HAP-1 (cell line): ENCODE data around the gene GAD2.

Experiments used
- DNase-seq, 2 experiments: peaks; one replicate each; pipeline ENCODE4 v3.0.0-alpha.2; 2016 to 2020; ENCODE audit warnings: low spot score in 2 of 2
- H3K27me3 ChIP-seq: fragments of 250-450 bp; sonication (Bioruptor Pico); 2 replicates; pipeline ENCODE4 v1.5.1; 2020; ENCODE audit warnings: low read depth, mild to moderate bottlenecking, moderate library complexity
- H3K36me3 ChIP-seq: fragments of 250-450 bp; sonication (Bioruptor Pico); replicated peaks from 2 replicates; pipeline ENCODE4 v1.5.1; 2020; ENCODE audit warnings: mild to moderate bottlenecking
- H3K4me1 ChIP-seq: fragments of 250-450 bp; sonication (Bioruptor Pico); 2 replicates; pipeline ENCODE4 v1.5.1; 2020; ENCODE audit warnings: mild to moderate bottlenecking
- H3K4me3 ChIP-seq: fragments of 250-450 bp; sonication (Bioruptor Pico); 2 replicates; pipeline ENCODE4 v1.5.1; 2020; ENCODE audit warnings: mild to moderate bottlenecking, moderate library complexity
- H3K9me3 ChIP-seq: fragments of 250-450 bp; sonication (Bioruptor Pico); 2 replicates; pipeline ENCODE4 v1.5.1; 2020; ENCODE audit warnings: mild to moderate bottlenecking, moderate library complexity
- in situ Hi-C: fragments of 300-500 bp; cut with MboI; formaldehyde crosslinking; loops from 3 replicates; pipeline ENCODE4 v1.14.3; 2020; ENCODE audit warnings: low sequenced_read_pairs, inconsistent platforms, mixed read lengths

Gene GAD2

DNA sequence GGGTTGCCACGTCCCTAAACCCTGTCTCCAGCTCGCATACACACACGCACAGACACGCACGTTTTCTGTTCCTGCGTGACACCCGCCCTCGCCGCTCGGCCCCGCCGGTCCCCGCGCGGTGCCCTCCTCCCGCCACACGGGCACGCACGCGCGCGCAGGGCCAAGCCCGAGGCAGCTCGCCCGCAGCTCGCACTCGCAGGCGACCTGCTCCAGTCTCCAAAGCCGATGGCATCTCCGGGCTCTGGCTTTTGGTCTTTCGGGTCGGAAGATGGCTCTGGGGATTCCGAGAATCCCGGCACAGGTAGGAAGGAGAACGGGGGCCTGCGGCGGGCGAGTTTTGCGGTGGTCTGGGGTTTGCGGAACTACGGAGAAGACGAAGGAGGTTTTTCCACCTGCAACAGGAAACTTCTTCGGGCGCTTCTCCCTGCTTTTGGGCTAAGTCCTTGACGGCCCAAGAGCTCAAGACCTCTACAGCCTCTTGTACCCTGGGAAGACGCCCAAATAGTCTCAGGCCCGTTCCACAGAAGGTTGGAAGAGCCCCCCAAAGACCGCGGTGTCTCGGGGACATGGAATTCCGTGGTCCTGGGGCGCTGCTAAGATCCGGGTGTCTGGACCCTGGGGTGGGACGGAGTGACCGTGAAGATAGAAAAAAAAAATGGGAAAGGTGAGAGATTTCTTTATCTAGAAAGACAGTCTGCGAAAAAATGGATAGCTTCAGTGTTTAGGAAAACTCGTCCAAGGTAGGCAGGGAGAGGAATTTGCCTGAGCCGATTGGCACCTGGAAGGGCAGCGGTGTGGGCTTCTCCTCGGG is at the start of gene GAD2:
Gene GAD2 (plus strand): TSS at position 190 of the 811 bp plus-strand sequence. CDS start 36 bp downstream, at position 226.
- no peak for DNase-seq
- Histone ChIP-seq H3K4me1 (peaks cover 3% of the 10 kb centered on the region; the same call in 1 of the 2 replicates), H3K36me3 (no peaks in the 10 kb centered on the region), H3K9me3 (no peaks in the 10 kb centered on the region), H3K4me3 (no peak within 1 kb of the TSS), H3K27me3 (peaks cover 84% of the 10 kb centered on the region)
- in situ Hi-C loops, result no loop called here

DNA sequence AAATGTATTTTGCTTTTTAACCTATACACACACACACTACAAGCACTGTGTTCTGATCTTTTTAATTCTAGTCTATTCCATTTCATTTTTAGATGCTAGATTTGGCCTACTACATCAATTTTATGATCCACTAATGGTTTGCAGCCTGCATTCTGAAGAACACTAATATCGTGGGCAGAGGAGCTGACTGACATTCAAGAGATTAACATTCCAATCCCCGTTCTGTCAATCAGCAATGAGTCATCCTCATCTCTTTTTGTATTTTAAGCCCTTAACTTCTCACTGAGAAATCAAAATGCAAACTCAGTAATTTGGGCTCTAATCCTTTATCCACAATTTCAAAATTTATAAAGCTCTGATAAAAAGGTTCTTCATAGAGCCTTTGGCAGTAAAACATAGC is 47.1 kb upstream of the GAD2 start:
- H3K27me3 ChIP-seq, result no peaks in the 10 kb centered on the region; the same call in 1 of the 2 replicates
- in situ Hi-C loops, result no loop called here
- no peaks in the 10 kb centered on the region for H3K9me3 ChIP-seq
- peak in 1 of 2 experiments; percentile 62 for DNase-seq
- H3K36me3 ChIP-seq, result no peaks in the 10 kb centered on the region
- H3K4me3 ChIP-seq, result no peak overlapping the region
- H3K4me1 ChIP-seq, result peaks cover 2% of the 10 kb centered on the region; the same call in 1 of the 2 replicates

DNA sequence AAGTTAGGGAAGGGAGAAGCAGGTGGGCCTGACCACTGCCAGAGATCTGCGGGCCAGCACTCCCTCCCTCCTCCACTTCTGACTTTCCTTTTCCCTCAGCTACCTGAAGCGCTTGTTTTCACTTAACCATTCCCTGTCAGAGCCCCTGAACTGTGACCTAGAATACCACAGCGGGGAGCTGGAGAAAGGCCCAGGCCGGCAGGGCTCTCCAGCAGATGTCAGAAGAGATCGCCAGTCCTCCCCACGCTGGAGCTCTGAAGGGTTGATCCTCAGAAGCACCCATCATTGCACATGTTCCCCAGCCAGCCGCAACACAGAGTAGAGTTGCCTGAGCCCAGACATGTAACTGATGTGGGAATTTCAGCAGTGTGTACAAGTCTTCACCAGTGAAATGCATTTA is 44.4 kb upstream of the GAD2 start:
- DNase-seq, result no peak
- no peaks in the 10 kb centered on the region for H3K36me3 ChIP-seq
- H3K9me3 ChIP-seq, result no peaks in the 10 kb centered on the region
- in situ Hi-C loops, result no loop called here
- H3K27me3 ChIP-seq, result no peaks in the 10 kb centered on the region; the same call in 1 of the 2 replicates
- H3K4me1 ChIP-seq, result peaks cover 2% of the 10 kb centered on the region; the same call in 1 of the 2 replicates
- H3K4me3 ChIP-seq, result no peak overlapping the region

DNA sequence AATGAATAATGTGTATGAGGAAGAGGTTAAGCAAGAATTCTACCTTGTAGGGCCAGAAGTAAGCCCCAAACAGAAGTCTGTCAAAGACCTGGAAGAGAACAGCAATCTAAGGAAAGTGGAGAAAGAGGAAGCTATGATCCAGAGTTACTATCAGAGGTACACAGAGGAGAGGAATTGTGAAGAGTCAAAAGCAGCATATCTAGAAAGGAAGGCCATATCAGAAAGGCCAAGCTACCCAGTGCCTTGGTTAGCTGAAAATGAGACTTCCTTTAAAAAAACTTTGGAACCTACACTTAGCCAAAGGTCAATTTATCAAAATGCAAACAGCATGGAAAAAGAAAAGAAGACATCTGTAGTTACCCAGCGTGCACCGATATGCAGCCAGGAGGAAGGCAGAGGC is 42.7 kb upstream of the GAD2 start:
- DNase-seq, result no peak
- in situ Hi-C loops, result no loop called here
- H3K4me3 ChIP-seq, result no peak overlapping the region
- peaks cover 2% of the 10 kb centered on the region; the same call in 1 of the 2 replicates for H3K4me1 ChIP-seq
- H3K9me3 ChIP-seq, result no peaks in the 10 kb centered on the region
- no peaks in the 10 kb centered on the region; the same call in 1 of the 2 replicates for H3K27me3 ChIP-seq
- H3K36me3 ChIP-seq, result no peaks in the 10 kb centered on the region

DNA sequence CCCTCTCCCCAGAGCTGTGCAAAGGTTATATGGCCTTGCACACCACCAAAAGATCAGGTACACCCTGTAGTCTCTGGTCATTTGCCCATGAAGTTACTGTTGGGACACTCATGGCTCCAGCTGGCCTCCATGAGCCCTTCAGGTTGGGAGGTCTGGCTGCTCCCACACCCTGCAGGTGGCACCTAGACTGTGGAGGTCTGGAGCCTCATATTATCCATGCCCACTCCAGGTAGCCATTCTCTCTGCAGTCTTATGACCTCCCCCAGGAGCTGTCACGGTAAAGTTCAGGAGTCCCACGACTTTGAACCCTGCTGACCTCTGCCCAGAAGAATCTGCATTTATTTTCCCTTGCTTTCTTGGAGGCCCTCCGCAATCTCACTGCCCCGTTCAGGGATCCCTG is 39.2 kb upstream of the GAD2 start:
- no peaks in the 10 kb centered on the region for H3K9me3 ChIP-seq
- in situ Hi-C loops, result no loop called here
- H3K4me1 ChIP-seq, result no peaks in the 10 kb centered on the region

DNA sequence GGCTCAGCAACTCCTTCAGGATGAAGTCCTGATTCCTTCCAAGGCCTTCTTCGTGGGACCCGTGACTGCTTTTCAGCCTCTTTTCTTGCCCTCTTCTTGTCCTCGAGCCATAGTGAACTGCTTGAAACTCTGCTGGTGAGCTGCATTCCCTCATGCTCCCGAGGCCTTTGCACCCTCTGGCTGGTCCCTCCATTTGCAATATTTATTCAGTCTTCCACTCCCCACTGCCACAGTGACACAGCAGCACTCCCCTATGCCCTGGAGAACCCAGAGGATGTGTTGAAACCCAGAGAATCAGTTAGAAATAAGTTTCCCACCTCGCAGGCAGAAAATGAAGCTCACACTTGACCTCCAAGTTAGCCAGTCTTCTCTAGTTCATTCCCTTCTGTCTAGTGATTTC is 22.3 kb upstream of the GAD2 start:
- Histone ChIP-seq H3K4me1 (no peaks in the 10 kb centered on the region), H3K27me3 (no peaks in the 10 kb centered on the region), H3K9me3 (no peaks in the 10 kb centered on the region), H3K4me3 (no peak overlapping the region), H3K36me3 (no peaks in the 10 kb centered on the region)
- DNase-seq, result no peak
- in situ Hi-C loops, result no loop called here

More for the DNA sequence above, 39.2 kb upstream of the GAD2 start:
- no peaks in the 10 kb centered on the region for H3K36me3 ChIP-seq
- DNase-seq, result no peak
- H3K4me3 ChIP-seq, result no peak overlapping the region
- H3K27me3 ChIP-seq, result no peaks in the 10 kb centered on the region; the same call in 1 of the 2 replicates

DNA sequence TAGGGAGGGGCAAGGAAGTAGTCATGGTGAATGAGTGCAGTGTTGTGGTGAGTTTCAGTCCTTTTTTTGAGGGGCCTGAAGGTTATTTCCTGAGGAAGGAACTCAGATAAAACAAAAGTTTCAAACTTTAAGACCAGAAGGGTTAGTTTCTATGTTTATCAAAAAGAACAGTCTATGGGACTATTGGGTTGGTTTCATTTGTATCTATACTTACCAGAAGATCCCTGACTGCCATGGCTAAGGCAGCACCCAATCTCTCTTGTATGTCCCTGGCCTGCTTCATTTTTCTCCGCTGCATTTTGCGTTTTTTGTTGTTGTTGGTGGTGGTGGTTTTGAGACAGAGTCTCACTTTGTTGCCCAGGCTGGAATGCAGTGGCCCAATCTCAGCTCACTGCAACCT is 19.3 kb upstream of the GAD2 start:
- Histone ChIP-seq H3K4me3 (no peak overlapping the region), H3K9me3 (no peaks in the 10 kb centered on the region), H3K4me1 (no peaks in the 10 kb centered on the region), H3K36me3 (no peaks in the 10 kb centered on the region), H3K27me3 (no peaks in the 10 kb centered on the region)
- no peak for DNase-seq
- in situ Hi-C loops, result no loop called here

DNA sequence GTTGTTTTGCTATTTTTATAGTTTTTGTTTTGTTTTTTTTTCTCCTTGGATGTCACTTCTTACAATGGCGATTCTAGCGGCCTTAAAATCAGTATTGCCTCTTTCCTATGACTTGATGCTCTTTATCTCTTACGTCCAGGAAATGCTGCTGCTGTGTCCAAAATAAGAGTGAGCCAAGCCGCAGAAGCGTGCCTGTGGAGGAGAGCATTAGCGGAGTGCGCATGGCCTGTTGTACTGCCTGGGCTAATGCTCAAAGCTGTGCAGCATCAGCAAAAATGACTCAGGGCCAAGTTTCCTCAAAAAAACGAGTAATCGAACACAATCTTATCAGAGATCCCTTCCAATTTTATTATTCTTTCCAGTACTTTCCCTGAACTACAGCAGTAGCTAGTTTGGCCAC is 18.5 kb upstream of the GAD2 start:
- Histone ChIP-seq H3K4me1 (no peaks in the 10 kb centered on the region), H3K27me3 (no peaks in the 10 kb centered on the region), H3K4me3 (no peak overlapping the region), H3K36me3 (no peaks in the 10 kb centered on the region), H3K9me3 (no peaks in the 10 kb centered on the region)
- in situ Hi-C loops, result no loop called here
- DNase-seq, result no peak

DNA sequence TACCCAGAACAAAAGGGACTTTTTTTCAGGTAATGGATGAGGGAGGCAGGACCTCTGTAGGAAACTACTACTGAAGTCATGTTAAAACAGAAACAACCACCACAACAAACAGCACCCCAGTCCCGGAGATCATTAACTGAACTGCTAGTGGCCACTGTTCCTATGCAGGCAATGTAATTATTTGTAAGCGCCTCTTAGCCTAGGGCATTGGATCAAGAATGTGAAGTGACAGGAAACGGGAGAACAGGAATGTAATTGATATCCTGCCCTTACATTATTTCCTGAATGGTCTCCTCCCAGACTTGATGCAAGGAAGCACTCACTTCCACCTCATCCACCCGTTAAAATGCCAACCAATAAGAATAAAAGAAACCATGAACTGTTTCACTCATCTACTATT is 16.7 kb upstream of the GAD2 start:
- no peaks in the 10 kb centered on the region; the same call in 1 of the 2 replicates for H3K27me3 ChIP-seq
- in situ Hi-C loops, result no loop called here
- no peaks in the 10 kb centered on the region for H3K36me3 ChIP-seq
- no peak overlapping the region for H3K4me3 ChIP-seq
- no peaks in the 10 kb centered on the region for H3K4me1 ChIP-seq
- no peaks in the 10 kb centered on the region for H3K9me3 ChIP-seq
- no peak for DNase-seq

DNA sequence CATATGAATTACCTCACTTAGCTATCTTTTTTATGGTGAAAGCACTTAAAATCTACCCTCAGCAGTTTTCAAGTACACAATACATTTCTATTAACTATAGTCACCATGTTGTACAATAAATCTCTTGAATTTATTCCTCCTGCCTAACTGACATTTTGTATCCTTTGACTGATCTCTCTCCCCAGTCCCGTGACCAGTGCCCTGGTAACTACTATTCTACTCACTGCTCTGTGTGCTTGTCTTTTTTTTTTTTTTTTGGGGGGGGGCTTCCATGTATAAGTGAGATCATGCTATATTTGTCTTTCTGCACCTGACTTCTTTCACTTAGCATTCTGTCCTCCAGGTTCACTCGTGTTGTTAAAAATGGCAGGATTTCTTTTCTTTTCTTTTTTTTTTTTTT is 11.4 kb upstream of the GAD2 start:
- no peaks in the 10 kb centered on the region; the same call in 1 of the 2 replicates for H3K27me3 ChIP-seq
- H3K4me3 ChIP-seq, result no peak overlapping the region
- no peaks in the 10 kb centered on the region for H3K36me3 ChIP-seq
- in situ Hi-C loops, result no loop called here
- H3K9me3 ChIP-seq, result no peaks in the 10 kb centered on the region
- DNase-seq, result no peak
- no peaks in the 10 kb centered on the region for H3K4me1 ChIP-seq

DNA sequence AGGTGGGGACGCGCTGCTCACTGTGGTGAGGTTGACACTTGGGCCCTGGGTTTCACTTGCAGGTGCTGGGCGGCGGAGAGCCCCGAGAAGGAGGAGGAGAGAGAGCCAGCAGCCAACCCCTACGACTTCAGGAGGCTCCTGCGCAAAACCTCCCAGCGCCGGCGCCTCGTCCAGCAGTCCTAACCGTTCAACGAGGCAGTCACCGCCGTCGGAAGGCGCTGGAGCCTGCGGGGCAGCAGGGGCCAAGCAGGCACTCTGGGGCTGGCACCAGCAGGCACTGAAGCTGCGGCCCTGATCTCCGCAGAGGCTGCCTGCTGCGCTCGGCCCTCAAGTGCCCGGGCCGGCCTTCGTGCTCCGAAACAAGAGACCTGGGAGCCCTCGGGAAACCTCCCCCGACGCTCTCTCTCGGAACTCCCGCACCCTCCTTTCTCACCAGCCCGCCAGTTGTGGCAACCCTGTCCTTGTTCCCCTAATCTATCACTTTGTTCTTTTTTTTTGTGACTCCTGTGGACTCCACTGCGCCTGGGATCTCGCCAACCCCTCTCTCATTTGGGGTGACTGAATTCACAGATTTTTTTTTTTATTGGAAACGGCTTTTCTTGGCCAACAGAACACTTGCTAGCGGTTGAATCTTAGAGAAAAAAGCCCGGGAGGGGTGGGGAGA is 4.7 kb upstream of the GAD2 start:
- H3K9me3 ChIP-seq, result no peaks in the 10 kb centered on the region
- no peaks in the 10 kb centered on the region for H3K36me3 ChIP-seq
- in situ Hi-C loops, result no loop called here
- no peak overlapping the region for H3K4me3 ChIP-seq
- peaks cover 44% of the 10 kb centered on the region for H3K27me3 ChIP-seq
- no peak for DNase-seq
- H3K4me1 ChIP-seq, result peaks cover 3% of the 10 kb centered on the region; the same call in 1 of the 2 replicates

DNA sequence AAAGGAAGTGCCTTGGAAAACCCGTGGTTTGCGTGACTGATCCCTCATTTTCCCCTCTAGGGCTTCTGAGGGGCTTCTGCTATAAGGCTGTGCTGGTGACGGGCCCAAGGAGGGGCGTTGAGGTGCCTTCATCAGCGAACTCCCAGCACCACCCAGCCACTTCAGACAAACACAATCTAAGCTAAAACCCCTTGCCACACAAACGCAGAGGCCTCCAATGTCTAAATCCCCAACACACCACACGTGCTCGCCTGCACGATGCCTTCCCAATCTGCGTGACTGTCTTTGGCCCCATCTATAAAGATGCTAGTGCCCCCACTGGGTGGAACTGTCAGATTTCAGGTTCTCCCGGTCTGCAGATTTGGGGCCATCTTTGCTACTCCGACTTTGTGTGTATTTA is 4.1 kb upstream of the GAD2 start:
- peaks cover 3% of the 10 kb centered on the region; the same call in 1 of the 2 replicates for H3K4me1 ChIP-seq
- no peaks in the 10 kb centered on the region for H3K36me3 ChIP-seq
- no peak for DNase-seq
- H3K27me3 ChIP-seq, result peaks cover 50% of the 10 kb centered on the region
- no peak overlapping the region for H3K4me3 ChIP-seq
- in situ Hi-C loops, result no loop called here
- H3K9me3 ChIP-seq, result no peaks in the 10 kb centered on the region

DNA sequence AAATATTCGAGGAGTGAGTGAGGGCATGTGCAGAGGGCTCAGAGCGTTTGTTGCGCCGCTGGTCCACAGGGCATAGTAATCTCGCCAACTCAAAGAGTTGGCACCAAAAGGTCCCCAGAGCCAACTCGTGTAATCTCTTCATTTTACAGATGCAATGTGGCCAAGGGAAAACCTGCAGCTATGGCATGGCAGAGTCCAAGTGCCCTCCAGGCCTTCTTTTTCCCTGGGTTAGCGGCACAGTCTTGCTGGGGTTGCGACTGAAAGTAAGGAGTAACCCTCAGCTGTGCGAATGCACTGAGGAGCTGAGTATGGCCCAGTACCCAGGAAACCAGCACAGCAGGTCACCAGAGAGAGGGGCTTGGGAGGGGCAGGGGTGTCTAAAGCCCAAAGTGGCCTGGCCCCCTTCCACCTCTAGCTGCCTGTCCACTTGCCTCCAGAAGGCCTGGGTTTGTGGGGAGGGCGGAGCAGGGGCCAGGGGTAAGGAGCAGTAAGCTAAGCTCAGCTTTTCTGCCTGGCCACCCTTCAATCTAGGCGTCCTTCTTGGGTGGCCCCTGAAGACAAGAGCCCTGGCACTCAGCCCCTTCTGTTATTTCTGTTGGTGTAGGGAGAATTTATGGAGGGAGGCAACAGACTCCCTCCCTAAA is 3.3 kb upstream of the GAD2 start:
- Histone ChIP-seq H3K27me3 (peaks cover 58% of the 10 kb centered on the region), H3K4me1 (peaks cover 3% of the 10 kb centered on the region; the same call in 1 of the 2 replicates), H3K9me3 (no peaks in the 10 kb centered on the region), H3K4me3 (no peak overlapping the region), H3K36me3 (no peaks in the 10 kb centered on the region)
- no peak for DNase-seq
- in situ Hi-C loops, result no loop called here

DNA sequence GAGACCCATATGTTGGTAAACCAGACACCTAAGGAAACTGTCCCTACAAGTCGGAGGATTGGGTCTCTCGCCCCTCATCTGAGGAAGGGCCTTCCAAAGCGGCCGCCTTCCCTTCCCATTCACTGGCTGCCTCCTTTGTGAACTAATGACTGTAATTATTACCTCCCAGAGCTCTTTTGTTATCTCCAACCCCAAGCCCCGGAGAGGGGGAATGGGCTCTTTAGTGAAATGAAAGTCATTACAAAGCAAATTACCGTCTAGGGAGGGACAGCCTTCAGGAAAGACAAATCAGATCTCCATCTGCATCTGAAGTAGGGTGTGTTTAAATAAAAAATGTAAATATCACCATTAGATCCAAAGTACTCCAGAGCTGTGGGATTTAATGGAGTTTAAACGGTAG is 2.6 kb upstream of the GAD2 start:
- in situ Hi-C loops, result no loop called here
- Histone ChIP-seq H3K4me1 (peaks cover 3% of the 10 kb centered on the region; the same call in 1 of the 2 replicates), H3K27me3 (peaks cover 65% of the 10 kb centered on the region), H3K9me3 (no peaks in the 10 kb centered on the region), H3K4me3 (no peak overlapping the region), H3K36me3 (no peaks in the 10 kb centered on the region)
- peak; percentile 27 to 42 for DNase-seq
